Measurements from ENCODE around the gene EIF2D.
"Not testable (repeated sequence)": the region's sequence is repeated elsewhere in the genome, so short reads cannot be mapped to it uniquely, and the experiment has no call there.

EIF2D gene

GRCh38 chr1:206635080-206635977 lies 23.1 kb upstream of the EIF2D start, which contains the start of gene DYRK3:
Gene DYRK3, plus strand, starts transcription at chr1:206635536. Its CDS starts 168 bp downstream, at chr1:206635704.
- peak; percentile 83 for DNase-seq (ENCODE audit: low read depth)

DNA sequence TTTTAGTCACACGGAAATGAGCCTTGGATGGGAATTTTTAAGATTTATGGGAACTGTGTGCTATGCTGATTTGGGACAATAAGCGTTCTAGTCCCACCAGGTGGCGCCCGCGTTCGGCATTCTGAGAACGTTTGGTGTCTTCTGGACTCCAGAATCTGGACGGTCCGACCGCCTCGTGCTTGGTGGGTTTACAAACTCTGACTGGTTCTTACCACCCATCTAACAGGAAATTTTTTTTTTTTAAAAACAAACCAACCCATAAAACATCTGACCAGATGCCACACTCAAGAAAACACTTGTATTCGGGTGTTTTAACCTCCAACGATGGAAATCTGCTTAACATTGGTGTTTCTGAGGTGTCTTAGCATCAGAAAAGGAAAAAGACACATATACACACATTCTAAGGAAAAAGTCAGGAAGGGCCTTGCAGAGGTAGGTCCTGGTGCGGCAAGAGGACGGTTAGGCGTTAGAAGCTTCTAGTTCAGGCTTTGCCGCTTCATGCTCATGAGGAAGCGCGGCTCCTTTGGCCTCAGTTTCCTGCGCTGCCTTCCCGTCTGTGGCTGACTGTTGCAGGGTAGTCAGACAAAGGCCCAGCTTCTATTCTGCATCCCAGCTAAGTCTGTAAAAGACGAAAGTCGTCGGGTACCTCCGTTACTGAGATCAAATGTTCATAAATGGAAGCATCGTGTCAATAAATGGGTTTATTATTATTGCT lies 22.3 kb upstream of the EIF2D start:
- DNase-seq (ENCODE audit: low read depth) = peak; percentile 42

DNA sequence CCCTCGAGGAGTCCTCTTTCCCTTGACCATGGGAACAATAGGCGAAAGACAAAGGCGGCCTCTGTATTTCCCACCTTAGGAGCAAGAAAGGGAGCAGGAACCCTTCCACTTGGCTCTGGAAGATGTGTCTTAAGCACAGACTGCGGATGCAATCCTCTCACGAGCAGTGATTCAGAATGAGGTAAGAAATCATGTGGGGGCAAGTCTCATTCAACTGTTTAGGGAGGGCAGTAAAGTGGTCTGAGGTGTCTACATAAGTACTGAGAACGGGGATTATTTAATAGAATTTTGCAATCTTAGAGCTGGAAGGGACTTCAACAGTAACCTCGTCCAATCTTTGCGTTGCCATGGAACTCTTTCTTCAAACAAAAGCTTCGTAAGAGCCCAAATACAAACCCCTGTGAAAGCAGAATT lies 21.4 kb upstream of the EIF2D start:
- no peak for DNase-seq (ENCODE audit: low read depth)

DNA sequence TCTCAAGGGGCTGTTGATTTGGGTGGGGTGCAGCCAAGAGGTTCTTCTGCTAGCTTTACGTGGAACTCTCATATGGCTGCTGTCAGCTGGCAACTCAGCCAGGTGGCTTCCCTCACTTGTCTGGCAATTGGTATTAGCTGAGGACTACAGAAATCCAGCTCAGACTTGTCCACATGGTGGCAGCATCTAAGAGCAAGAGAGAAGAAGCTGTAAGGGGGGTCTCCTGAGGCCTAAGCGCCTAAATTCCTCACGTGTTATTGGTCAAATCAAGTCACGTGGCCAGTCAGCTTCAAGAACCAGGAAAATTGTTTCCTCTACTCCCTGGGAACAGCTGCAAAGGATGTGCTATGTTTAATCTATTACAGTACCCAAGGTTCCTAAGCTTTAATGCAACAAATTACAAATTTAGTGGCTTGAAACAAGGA lies 18.8 kb upstream of the EIF2D start:
- DNase-seq (ENCODE audit: low read depth) = no peak

- no peak for DNase-seq (ENCODE audit: low read depth)
Observed at GRCh38 chr1:206628916-206629315, 16.7 kb upstream of the EIF2D start.

DNA sequence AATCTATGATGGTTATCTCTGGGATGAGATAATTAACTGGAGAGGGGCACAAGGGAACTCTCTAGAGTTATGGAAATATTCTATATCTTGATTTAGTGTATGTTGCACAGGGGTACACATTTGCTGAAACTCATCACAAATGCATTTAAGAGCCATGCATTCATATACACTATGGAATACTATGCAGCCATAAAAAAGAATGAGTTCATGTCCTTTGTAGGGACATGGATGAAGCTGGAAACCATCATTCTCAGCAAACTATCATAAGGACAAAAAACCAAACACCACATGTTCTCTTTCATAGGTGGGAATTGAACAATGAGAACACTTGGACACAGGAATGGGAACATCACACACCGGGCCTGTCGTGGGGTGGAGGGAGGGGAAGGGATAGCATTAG lies 14.1 kb upstream of the EIF2D start:
- not testable (repeated sequence) for DNase-seq (ENCODE audit: low read depth)

DNA sequence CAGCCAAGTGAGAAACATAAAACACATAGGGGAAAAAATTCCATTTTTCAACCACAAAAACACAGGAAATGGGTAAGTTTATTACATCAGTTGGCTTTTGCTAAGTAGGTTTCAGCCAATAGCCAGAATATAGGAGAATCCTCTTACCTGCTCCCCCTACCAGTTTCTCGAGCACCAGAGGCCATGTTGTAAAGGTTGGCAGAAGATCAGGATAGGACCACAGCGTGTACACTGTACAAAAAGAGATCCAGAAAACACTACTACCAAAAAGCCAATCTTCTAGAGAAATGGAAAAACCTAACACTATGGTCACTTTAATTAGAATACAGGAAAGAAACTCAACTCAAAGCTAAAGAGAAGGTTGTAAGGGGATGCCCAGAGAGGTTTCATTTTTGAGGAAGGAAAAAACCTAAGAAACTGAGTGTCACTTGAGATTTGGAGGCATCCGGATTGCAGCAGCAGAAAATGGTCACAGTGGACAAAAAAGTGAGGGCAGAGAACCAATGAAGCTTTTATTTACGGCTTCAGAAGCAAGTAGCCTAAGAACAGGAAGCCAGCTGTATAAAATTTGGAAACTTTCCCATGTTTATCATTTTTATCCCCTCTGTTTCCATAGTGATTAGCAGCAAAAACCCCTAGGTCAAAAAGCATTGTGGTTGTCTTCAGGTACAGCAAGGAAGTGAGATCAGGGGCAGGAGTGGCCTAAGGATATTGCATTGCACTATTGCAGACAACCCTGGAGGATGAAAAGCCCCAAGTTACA lies 2.9 kb downstream of the EIF2D start:
- no peak for DNase-seq (ENCODE audit: low read depth)

- DNase-seq (ENCODE audit: low read depth) = peak; percentile 22
Observed at GRCh38 chr1:206608108-206608698, 4.1 kb downstream of the EIF2D start.

DNA sequence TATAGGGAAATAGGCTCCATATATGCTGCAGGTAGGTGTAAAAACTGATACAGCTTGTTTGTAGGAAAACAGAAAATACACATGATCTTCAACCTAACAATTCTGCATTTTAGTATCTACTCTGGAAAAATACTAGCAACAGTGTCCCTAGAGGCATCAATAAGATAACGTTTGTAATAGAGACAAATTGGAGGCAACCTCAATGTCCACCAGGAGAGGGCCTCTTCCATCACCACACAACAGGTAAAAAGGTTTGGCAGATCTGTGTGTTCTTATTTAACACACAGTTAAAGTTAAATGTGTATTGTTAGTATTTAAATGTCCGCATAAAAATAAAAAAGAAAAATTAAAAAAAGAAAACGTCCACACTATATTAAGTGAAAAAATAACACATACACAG lies 5.4 kb downstream of the EIF2D start:
- no peak for DNase-seq (ENCODE audit: low read depth)

DNA sequence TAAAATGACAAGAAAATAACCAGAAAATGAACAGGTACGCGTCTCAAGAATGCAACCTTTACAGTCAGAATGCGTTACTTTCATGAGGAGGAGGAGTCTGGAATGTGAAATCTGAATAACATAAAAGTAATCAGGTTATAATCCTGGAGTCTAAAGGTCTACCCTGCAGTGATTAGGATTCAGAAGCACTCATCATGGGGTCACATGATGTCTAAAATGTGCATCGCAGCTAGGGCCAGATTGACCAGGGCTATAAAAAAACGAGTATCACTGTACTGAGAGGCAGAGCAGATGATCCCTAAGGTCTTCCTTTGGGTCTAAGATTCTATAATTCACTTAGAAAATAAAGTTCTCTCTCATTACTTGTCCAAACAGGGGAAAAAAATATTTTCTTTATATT lies 7.4 kb downstream of the EIF2D start:
- no peak for DNase-seq (ENCODE audit: low read depth)

- no peak for DNase-seq (ENCODE audit: low read depth)
Observed at GRCh38 chr1:206600527-206600926, 11.7 kb downstream of the EIF2D start.

- no peak for DNase-seq (ENCODE audit: low read depth)
Observed at GRCh38 chr1:206596319-206596666, 16.0 kb downstream of the EIF2D start.

DNA sequence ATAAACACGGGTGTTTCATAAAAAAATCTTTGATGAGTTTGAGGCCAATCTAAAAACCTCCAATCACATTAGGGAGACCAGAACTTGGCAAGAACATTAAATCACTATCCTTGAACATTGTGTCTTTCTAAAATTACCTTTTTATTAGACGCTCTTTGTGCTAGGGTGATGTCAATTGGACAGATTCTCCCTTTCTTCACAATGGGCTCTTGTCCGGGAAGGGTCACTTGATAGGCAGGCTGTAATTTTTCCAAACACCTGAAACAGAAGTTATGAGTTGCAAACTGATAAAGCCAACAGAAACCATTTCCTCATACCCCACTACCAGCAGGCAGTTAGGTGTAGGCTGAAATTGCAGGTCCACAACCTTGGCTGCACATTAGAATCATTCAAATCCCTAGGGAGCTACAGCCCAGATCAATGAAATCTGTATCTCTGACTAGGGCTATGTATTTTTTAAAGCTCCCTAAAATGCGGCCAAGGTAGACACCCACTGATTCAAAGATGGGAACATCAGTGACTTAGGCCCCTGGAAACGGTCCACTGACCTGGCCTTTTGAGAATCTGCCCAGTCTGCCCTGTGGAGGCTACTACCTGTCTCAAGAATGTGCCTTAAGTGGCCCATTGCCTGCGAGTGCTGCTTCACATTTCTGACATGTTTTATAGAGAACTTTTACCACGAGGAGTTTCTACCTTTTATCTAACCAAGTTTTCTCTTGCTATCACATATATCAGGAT lies 16.5 kb downstream of the EIF2D start:
- DNase-seq (ENCODE audit: low read depth) = no peak

GRCh38 chr1:206593351-206593925 lies 18.8 kb downstream of the EIF2D start:
- DNase-seq (ENCODE audit: low read depth) = no peak

DNA sequence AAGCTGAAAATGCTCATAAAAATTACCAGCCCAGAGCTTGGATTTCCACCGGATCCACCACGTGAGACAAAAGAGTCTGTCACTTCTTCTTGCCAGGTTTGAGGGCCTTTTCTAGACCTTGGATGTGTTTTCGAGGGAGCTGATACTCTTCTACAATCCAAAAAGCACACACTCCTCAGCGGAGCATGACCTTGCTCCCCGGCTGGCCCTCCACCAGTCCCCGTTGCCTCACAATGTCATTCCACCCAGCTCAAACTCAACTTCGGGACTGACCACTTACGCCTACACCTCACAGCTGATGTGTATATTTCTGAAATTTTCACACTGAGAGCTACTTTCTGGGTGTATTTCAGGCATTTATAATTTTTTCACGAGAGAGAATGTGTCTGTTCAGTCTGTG lies 20.6 kb downstream of the EIF2D start:
- no peak for DNase-seq (ENCODE audit: low read depth)

DNA sequence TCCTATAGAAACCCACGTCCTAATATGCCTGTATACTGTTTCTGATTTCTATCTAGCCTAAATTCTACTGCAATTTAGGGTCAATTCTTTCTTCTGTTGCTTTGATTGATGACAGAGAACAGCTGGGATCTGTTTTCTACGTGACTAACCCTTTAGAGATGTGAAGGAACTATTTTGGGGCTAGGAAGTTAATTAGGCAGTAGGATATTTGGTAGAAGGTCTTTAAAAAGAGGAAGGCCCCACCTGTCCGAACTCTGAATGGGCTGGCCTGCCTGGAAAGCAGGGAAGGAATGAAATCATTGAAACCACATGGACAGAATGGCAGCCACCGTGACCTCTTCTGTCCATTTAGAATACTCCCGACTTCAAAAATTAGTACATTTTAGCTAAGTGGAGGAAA lies 21.0 kb downstream of the EIF2D start:
- no peak for DNase-seq (ENCODE audit: low read depth)

GRCh38 chr1:206590025-206590758 lies 22.1 kb downstream of the EIF2D start:
- peak; percentile 50 for DNase-seq (ENCODE audit: low read depth)

GRCh38 chr1:206589206-206589605 lies 23.1 kb downstream of the EIF2D start:
- DNase-seq (ENCODE audit: low read depth) = no peak

DNA sequence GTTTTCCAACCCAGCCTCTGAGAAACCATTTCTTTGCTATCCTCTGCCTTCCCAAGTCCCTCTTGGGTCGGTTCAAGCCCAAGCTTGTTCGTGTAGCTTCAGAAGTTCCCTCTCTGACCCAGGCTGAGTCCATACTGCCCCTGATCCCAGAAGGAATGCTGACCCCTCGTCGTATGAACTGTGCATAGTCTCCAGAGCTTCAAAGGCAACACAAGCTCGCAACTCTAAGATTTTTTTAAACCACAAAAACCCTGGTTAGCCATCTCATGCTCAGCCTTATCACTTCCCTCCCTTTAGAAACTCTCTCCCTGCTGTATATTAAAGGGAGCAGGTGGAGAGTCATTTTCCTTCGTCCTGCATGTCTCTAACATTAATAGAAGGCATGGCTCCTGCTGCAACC lies 23.8 kb downstream of the EIF2D start:
- DNase-seq (ENCODE audit: low read depth) = no peak

DNA sequence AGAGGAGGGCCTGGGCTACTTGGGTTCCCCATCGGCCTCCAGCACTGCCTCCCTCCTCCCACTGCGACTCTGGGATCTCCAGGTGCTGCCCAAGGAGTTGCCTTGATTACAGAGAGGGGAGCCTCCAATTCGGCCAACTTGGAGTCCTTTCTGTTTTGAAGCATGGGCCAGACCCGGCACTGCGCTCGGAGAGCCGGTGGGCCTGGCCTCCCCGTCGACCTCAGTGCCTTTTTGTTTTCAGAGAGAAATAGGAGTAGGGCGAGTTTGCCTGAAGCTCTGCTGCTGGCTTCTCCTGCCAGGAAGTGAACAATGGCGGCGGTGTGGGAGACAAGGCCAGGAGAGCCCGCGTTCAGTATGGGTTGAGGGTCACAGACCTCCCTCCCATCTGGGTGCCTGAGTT lies 24.4 kb downstream of the EIF2D start:
- no peak for DNase-seq (ENCODE audit: low read depth)

Data from T-helper 22 cell (primary cell).